HL-60/S4 treated with phorbol 12-myristate 13-acetate at 8.2 ng/mL for 4 days and 3 days (cell line): Measurements from ENCODE around the gene ATP11A.

Source experiments
- in situ Hi-C: fragments of 300-500 bp; cut with MboI; formaldehyde crosslinking; loops from 2 replicates; pipeline ENCODE4 v1.15.0; 2022; ENCODE audit warnings: low sequenced_read_pairs

The ATP11A gene

GRCh38 chr13:112899281-112900225 lies 209.7 kb downstream of the ATP11A start:
- in situ Hi-C loops: no loop called here

GRCh38 chr13:112900226-112900600 lies 210.4 kb downstream of the ATP11A start:
- in situ Hi-C loops: no loop called here

DNA sequence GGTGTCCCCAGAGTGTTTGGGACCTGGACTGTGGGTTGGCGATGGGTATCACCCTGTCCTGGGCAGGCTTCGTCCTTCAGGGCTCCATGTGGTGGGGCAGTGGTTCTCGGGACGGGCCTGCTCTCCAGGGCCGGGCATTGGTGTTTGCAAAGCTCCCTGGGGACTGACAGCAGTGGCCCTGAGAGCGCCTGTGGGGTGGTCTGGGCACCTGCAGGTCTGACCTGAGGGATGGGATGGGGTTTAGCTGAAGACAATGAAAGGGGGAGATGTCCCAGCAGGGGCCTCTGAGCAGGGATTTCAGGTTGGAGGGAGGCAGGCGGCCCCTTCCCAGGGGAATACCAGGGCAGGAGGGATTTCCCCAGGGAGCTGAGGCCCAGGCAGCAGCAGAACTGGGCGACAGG lies 210.9 kb downstream of the ATP11A start:
- in situ Hi-C loops: no loop called here

GRCh38 chr13:112902101-112902651 lies 212.3 kb downstream of the ATP11A start:
- in situ Hi-C loops: no loop called here

DNA sequence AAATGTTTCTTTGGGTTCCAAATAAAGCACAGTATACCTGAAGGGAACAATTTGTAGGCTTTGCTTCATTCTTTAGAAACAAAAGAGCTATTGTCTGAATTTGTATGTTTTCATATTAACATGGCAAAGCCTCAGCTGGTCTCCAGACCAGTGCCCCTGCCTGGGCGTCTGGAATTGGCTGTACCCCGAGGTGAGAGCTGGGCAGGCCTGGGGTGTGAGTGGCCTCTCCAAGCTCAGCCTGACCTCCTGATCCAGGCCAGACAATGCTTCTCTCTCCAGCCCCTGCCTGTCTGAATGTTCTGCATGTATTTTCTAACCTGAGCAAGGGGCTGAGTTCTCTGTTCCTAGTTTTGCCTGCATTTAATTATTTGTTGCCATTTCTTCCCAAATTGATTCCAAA lies 212.8 kb downstream of the ATP11A start:
- in situ Hi-C loops: no loop called here

- in situ Hi-C loops: no loop called here
These were observed 213.3 kb downstream of the ATP11A start for GRCh38 chr13:112903071-112903577.

- in situ Hi-C loops: no loop called here
These were observed 213.9 kb downstream of the ATP11A start for GRCh38 chr13:112903606-112904195.

GRCh38 chr13:112904436-112904960 lies 214.7 kb downstream of the ATP11A start:
- in situ Hi-C loops: no loop called here

DNA sequence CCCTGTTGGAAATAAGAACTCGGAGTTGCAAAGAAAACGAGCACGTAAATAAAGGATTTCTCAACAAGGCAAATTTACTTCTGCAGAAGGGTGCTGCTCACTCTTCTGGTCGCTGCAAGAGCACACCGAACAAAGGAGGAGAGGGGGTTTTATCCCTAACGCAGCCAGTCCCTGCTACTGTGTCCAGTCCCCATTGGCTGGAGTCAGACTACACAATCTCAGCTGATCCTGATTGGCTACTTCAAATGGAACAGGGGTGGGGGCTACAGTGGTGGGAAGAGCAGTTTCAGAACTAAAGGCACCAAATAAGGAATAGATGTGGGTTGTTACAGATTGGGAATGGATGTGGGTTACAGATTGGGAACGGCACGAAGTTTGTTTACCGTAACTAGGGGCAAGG lies 215.2 kb downstream of the ATP11A start:
- in situ Hi-C loops: no loop called here

- in situ Hi-C loops: no loop called here
These were observed 215.8 kb downstream of the ATP11A start for GRCh38 chr13:112905619-112905989.

- in situ Hi-C loops: no loop called here
These were observed 216.3 kb downstream of the ATP11A start for GRCh38 chr13:112905990-112906641.

- in situ Hi-C loops: no loop called here
These were observed 217.4 kb downstream of the ATP11A start for GRCh38 chr13:112907286-112907685.

- in situ Hi-C loops: no loop called here
These were observed 218.1 kb downstream of the ATP11A start for GRCh38 chr13:112907871-112908331.

- in situ Hi-C loops: no loop called here
These were observed 218.5 kb downstream of the ATP11A start for GRCh38 chr13:112908342-112908741.

DNA sequence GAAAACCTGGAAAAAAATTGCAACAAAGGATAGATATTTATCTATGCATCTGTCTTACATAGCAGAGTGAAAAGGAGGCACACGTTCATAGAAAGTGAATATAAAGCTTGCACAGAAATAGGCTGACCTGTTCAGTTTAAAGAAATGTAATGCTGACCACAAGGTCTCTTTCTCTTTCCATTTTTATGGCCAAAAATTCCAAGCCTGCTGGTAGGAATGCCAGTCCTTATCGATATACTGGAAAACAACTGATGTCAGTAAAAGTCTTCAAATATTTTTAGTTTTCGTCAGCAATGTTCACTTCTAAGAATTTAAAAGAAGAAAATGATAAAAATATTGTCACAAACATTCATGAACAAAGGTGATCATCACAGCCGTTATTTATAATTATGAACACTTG lies 220.2 kb downstream of the ATP11A start:
- in situ Hi-C loops: no loop called here

DNA sequence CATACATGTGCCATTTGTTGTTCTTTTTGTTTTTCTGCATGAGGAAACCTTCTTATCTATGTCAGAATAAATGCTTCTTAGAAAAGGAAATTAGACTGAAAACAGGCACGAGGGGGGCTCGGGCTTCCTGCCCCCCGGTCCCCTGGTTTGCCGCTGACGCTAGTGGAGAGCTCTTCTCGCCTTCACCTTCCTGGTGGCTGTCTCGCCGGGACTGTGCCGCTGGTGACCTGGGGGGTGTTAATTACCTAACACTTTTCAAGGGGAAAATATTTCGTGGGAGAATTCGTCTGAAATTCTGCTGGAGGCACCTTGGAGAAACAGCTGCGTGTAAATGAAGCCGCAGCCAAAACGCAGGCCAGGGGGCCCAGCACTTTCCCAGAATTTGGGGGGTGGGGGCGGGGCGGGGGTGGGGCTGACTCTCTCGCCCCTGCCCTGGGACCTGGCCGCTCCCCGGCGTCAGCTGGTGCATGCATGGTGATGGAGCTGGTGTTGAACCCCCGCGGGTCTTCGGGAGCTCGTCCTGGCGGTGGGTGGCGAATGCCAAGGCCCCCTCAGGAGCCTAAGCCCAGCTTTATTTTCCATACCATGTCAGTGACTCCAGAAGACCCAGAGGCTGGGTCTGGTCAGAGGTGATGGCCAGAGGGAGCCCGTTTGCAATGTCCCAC lies 220.9 kb downstream of the ATP11A start:
- in situ Hi-C loops: no loop called here

DNA sequence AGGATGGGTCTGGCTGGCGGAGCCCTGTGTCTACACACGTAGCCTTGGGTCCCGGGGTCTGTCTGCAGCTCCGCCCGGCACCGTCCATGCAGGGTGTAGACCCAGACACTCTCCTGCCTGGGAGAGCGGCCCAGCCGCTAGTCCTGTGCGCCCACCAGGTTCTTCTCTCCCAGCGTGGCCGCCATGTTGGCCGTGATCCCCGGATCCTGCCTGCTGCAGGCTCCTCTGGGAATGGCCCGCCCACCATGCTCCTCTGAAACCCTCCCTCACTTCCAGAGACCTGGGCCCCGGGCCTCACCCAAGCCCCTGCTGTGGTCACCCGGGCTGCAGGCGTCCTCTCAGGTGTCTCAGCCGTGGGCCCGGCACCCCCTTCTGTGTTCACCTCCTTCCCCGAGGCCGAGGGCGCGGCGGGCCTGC lies 221.5 kb downstream of the ATP11A start:
- in situ Hi-C loops: no loop called here

GRCh38 chr13:112911883-112912282 lies 222.0 kb downstream of the ATP11A start:
- in situ Hi-C loops: no loop called here

- in situ Hi-C loops: no loop called here
These were observed 223.0 kb downstream of the ATP11A start for GRCh38 chr13:112912726-112913440.

DNA sequence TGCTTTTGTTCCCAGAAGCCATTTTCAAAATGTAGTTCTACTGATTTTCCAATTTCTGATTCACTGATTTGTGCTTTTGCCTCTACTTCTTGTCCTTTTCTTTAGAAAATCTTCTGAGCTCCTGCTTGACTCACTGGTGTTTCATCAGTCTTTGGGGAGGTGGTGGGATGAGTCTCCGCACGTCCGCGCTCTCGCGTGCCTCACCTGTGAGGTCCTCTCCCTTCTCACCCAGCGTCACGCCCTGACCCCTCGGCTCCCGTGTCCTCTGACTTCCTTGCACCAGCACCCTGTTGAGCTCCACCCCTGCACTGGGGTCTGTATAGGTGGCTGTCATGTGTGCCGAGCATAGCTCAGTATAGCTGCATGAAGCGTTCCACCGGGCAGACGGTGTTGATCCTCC lies 226.5 kb downstream of the ATP11A start:
- in situ Hi-C loops: no loop called here
